Lung (tissue), 12 donors: ENCODE results near the gene IL1RAPL1. TPM values are rescaled to one million over a fixed set of nuclear protein-coding genes. Genes with fewer than 3 reads are reported as not detected.

ENCODE experiments used
- ATAC-seq: fragments of 200-7000 bp; cut with Tn5 transposase; one replicate; pipeline ENCODE4 v1.9.1; 2020; ENCODE audit warnings: moderate number of reproducible peaks; ENCODE audit not compliant: insufficient read depth, low FRiP score
- DNase-seq, 3 donors: peaks; one replicate each; pipeline ENCODE4 v3.0.0-alpha.2; 2013 to 2017
- H3K27ac ChIP-seq, 2 donors: one replicate each; pipeline ENCODE4 v1.5.1; 2013; ENCODE audit warnings: mild to moderate bottlenecking in 2 of 2, moderate library complexity in 2 of 2, control low read depth in 1 of 2, inconsistent platforms in 1 of 2, low read depth in 1 of 2, low read length in 1 of 2
- H3K27me3 ChIP-seq, 3 donors: one replicate each; pipeline ENCODE4 v1.5.1; 2013; ENCODE audit warnings: low read length in 2 of 3; ENCODE audit not compliant: control insufficient read depth in 3 of 3, insufficient read depth in 3 of 3
- H3K36me3 ChIP-seq, 4 donors: one replicate each; pipeline ENCODE4 v1.5.1; 2013; ENCODE audit warnings: low read length in 4 of 4, mild to moderate bottlenecking in 1 of 4, moderate library complexity in 1 of 4; ENCODE audit not compliant: control insufficient read depth in 4 of 4, insufficient read depth in 4 of 4
- H3K4me1 ChIP-seq, 5 donors: one replicate each; pipeline ENCODE4 v1.5.1; 2013; ENCODE audit warnings: low read length in 5 of 5, mild to moderate bottlenecking in 2 of 5, moderate library complexity in 1 of 5; ENCODE audit not compliant: control insufficient read depth in 5 of 5, insufficient read depth in 5 of 5
- H3K4me3 ChIP-seq: one replicate; pipeline ENCODE4 v1.5.1; 2013; ENCODE audit warnings: mild to moderate bottlenecking, control low read depth, moderate library complexity
- H3K9ac ChIP-seq, 2 donors: one replicate each; pipeline ENCODE4 v1.5.1; 2013; ENCODE audit warnings: low read length in 2 of 2, control low read depth in 1 of 2; ENCODE audit not compliant: insufficient read depth in 1 of 2
- H3K9me3 ChIP-seq, 4 donors: one replicate each; pipeline ENCODE4 v1.5.1; 2013; ENCODE audit warnings: low read length in 3 of 4, mild to moderate bottlenecking in 1 of 4, moderate library complexity in 1 of 4; ENCODE audit not compliant: control insufficient read depth in 4 of 4, insufficient read depth in 3 of 4
- CTCF ChIP-seq: IDR thresholded peaks from 2 replicates; pipeline ENCODE4 v1.5.1; 2012; ENCODE audit warnings: mild to moderate bottlenecking; ENCODE audit errors: control extremely low read depth, extremely low read depth
- WGBS, 2 donors: extraction: QIAGEN DNeasy Blood & Tissue Kit; methylation state at CpG; one replicate each; pipeline ENCODE4 v1.1.7; 2013; 5-methylcytosine and 5-hydroxymethylcytosine counted together
- polyA plus RNA-seq, 2 donors: library from polyadenylated mRNA; stranded (reverse); fragments of 200-250 nt; gene quantifications; one replicate each; pipeline ENCODE4 v1.2.1, GENCODE V29; 2013
- total RNA-seq, 2 donors: library from RNA; depleted of rRNA in 1 of 2; stranded (reverse); fragments of >200 nt in 1 of 2; gene quantifications; one replicate each; pipeline ENCODE4 v1.2.1, GENCODE V29; 2014 to 2021
- donor health status: control.
- donor health status: control.
- donor health status: Bipolar disorder and iron deficiency.
- donor health status: healthy.
- donor health status: DM: yes; HTN: yes; CAD: no.

IL1RAPL1 gene
- total and polyA plus RNA-seq, 4 donors: 2.2 TPM; not detected in 3

- H3K9me3 ChIP-seq: no peaks in the 10 kb centered on the region
- no peaks in the 10 kb centered on the region for H3K36me3 ChIP-seq
- H3K4me1 ChIP-seq: no peaks in the 10 kb centered on the region
- no peaks in the 10 kb centered on the region for H3K27me3 ChIP-seq
- H3K9ac ChIP-seq: no peak overlapping the region
- no peak for TF ChIP-seq CTCF
- ATAC-seq: no peak
- no peak overlapping the region for H3K4me3 ChIP-seq
- DNase-seq: no peak
- no peak overlapping the region for H3K27ac ChIP-seq
Measured at GRCh38 chrX:29196501-29196900, 609.3 kb downstream of the IL1RAPL1 start.

- Histone ChIP-seq H3K27ac (no peak overlapping the region), H3K27me3 (no peaks in the 10 kb centered on the region), H3K9ac (no peak overlapping the region), H3K4me1 (no peaks in the 10 kb centered on the region), H3K4me3 (no peak overlapping the region), H3K9me3 (no peaks in the 10 kb centered on the region), H3K36me3 (no peaks in the 10 kb centered on the region)
- DNase-seq: no peak
- ATAC-seq: no peak
- 84 to 91% methylated on average over 4 of the region's 4 CpGs for WGBS, 2 donors
- TF ChIP-seq CTCF: no peak
Measured at GRCh38 chrX:29215251-29215650, 628.0 kb downstream of the IL1RAPL1 start.

DNA sequence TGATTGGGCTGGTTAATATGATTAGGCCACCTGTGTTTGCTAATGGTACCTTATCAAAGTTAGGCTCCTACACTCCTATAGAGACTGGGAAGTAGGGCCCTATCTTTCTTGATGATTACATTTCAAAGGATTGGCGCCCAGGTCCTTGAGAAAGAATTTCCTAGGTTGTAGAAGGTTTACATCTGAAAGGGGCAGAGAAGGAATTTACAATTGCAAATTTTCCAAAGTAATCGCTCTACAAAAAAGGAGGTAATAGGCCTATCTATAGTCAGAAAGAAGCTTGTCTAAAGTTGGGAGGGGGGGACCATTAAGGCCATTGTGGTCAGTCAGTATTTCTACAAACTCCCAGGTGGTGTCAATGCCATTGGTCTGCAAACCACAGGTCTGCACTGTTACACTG, 638.4 kb downstream of the IL1RAPL1 start:
- TF ChIP-seq CTCF: no peak
- Histone ChIP-seq H3K27me3 (no peaks in the 10 kb centered on the region), H3K36me3 (no peaks in the 10 kb centered on the region), H3K4me1 (no peaks in the 10 kb centered on the region), H3K9me3 (no peaks in the 10 kb centered on the region), H3K27ac (no peak overlapping the region), H3K9ac (no peak overlapping the region), H3K4me3 (no peak overlapping the region)
- no peak for ATAC-seq
- no peak for DNase-seq
- 41 to 96% methylated on average over 2 of the region's 2 CpGs for WGBS, 2 donors

DNA sequence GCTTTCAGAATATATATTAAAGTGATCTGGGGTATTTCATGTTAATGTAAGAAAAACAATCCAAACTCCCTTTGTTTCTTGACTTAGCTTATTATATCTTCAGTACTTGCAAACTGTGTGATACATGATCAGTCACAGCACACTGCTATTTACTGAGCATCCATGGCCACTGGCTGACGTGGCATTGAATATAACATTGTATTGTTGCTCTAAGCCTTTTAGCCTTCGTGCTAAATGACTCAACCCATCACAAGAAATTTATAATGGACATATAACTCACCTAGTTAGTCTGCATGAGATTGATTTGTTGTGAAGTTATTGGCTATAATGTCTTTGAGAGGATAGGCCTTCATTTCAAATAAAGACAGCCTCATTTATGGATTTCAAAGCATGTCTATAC, 642.6 kb downstream of the IL1RAPL1 start:
- no peaks in the 10 kb centered on the region for H3K9me3 ChIP-seq
- no peak for TF ChIP-seq CTCF
- 55 to 87% methylated on average over 2 of the region's 2 CpGs for WGBS, 2 donors
- ATAC-seq (no peak), DNase-seq (no peak)
- no peak overlapping the region for H3K27ac ChIP-seq
- no peaks in the 10 kb centered on the region for H3K36me3 ChIP-seq
- no peaks in the 10 kb centered on the region for H3K4me1 ChIP-seq
- no peaks in the 10 kb centered on the region for H3K27me3 ChIP-seq
- no peak overlapping the region for H3K9ac ChIP-seq
- no peak overlapping the region for H3K4me3 ChIP-seq
